NB4 (cell line): Measurements from ENCODE around the gene OR51F2.

Experiments
- POLR2A ChIP-seq: IDR thresholded peaks from 2 replicates; pipeline ENCODE4 v1.6.1; 2011; ENCODE audit warnings: mild to moderate bottlenecking; ENCODE audit not compliant: insufficient read length; ENCODE audit errors: extremely low read depth
- TF ChIP-seq, protein P1 (sequence below): IDR thresholded peaks from one replicate; pipeline ENCODE4 v1.5.1; 2012; ENCODE audit warnings: low read depth, low read length
- TF ChIP-seq, protein P2 (sequence below): IDR thresholded peaks from 2 replicates; pipeline ENCODE4 v1.6.1; 2011; ENCODE audit warnings: low read depth, low read length

DNA sequence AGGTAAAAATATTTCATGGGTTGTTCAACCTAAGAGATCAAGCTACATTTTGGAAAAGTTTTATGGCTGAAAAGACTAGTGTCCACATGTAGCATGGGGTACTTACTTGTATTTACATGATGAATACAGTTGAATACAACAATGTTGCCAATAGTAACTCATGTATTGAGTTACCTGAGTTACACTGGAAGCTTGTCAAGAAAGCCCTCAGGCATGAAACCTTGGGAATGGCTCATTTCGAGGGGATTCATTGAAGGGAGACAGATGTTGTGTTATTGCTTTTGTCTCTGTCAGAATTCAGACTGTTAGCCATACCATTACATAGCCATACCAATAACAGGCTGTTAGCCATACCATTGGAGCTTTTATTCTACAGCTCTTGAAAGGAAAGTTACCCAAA is 9.2 kb downstream of the OR51F2 start:
- TF ChIP-seq, protein P1, sequence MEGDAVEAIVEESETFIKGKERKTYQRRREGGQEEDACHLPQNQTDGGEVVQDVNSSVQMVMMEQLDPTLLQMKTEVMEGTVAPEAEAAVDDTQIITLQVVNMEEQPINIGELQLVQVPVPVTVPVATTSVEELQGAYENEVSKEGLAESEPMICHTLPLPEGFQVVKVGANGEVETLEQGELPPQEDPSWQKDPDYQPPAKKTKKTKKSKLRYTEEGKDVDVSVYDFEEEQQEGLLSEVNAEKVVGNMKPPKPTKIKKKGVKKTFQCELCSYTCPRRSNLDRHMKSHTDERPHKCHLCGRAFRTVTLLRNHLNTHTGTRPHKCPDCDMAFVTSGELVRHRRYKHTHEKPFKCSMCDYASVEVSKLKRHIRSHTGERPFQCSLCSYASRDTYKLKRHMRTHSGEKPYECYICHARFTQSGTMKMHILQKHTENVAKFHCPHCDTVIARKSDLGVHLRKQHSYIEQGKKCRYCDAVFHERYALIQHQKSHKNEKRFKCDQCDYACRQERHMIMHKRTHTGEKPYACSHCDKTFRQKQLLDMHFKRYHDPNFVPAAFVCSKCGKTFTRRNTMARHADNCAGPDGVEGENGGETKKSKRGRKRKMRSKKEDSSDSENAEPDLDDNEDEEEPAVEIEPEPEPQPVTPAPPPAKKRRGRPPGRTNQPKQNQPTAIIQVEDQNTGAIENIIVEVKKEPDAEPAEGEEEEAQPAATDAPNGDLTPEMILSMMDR, result no peak
- no peak for TF ChIP-seq POLR2A
- TF ChIP-seq, protein P2, sequence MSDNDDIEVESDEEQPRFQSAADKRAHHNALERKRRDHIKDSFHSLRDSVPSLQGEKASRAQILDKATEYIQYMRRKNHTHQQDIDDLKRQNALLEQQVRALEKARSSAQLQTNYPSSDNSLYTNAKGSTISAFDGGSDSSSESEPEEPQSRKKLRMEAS, result no peak
